BLaER1 treated with 17β-estradiol and CSF1 and Interleukin-3, amounts not matched to agents 10 nM and 100 nM (cell line): Measurements from ENCODE around the gene DDX10.
A peak's percentile ranks its signal among the peaks of the same experiment; 100 is the strongest.

ENCODE experiments used
- H3K27ac ChIP-seq, 11 experiments: shearing (Covaris generic); formaldehyde crosslinking; 2 replicates each; pipeline ENCODE4 v1.8.1; 2022
- H3K27me3 ChIP-seq, 11 experiments: shearing (Covaris generic); formaldehyde crosslinking; 2 replicates each; pipeline ENCODE4 v1.8.1; 2022
- H3K36me3 ChIP-seq, 11 experiments: shearing (Covaris generic); formaldehyde crosslinking; 2 replicates each; pipeline ENCODE4 v1.8.1; 2022
- H3K4me1 ChIP-seq, 10 experiments: shearing (Covaris generic); formaldehyde crosslinking; 2 replicates each; pipeline ENCODE4 v1.8.1; 2022
- H3K4me2 ChIP-seq, 11 experiments: shearing (Covaris generic); formaldehyde crosslinking; 2 replicates each; pipeline ENCODE4 v1.8.1; 2022
- H3K4me3 ChIP-seq, 10 experiments: shearing (Covaris generic); formaldehyde crosslinking; 2 replicates each; pipeline ENCODE4 v1.8.1; 2022
- H3K9ac ChIP-seq, 11 experiments: shearing (Covaris generic); formaldehyde crosslinking; 2 replicates each; pipeline ENCODE4 v1.8.1; 2022
- H3K9me3 ChIP-seq, 11 experiments: shearing (Covaris generic); formaldehyde crosslinking; replicated peaks in 1 of 11; 2 replicates each; pipeline ENCODE4 v1.8.1; 2022
- H4K20me1 ChIP-seq, 11 experiments: shearing (Covaris generic); formaldehyde crosslinking; 2 replicates each; pipeline ENCODE4 v1.8.1; 2022
- Cebpa-rat ChIP-seq, 11 experiments: shearing (Covaris generic); IDR thresholded peaks; 2 replicates each; pipeline ENCODE4 v1.8.1; 2022

The DDX10 gene

GRCh38 chr11:108697872-108698473 is 33.1 kb downstream of the DDX10 start:
- Histone ChIP-seq H3K27ac (no peak overlapping the region), H3K4me1 (peaks cover 0 to 13% (median 0%) of the 10 kb centered on the region in 10 experiments; a peak in 4 of 20 replicates), H3K9ac (no peak overlapping the region), H3K27me3 (no peaks in the 10 kb centered on the region), H4K20me1 (peaks cover 0 to 11% (median 0%) of the 10 kb centered on the region in 11 experiments; a peak in 5 of 22 replicates), H3K4me2 (no peak overlapping the region), H3K9me3 (no peaks in the 10 kb centered on the region), H3K4me3 (no peak overlapping the region), H3K36me3 (peaks cover 31 to 94% (median 82%) of the 10 kb centered on the region in 11 experiments)
- TF ChIP-seq Cebpa-rat (IDR thresholded peaks at IDR 0.05), result no peak

GRCh38 chr11:108698844-108699642 is 34.2 kb downstream of the DDX10 start:
- Histone ChIP-seq H3K27me3 (no peaks in the 10 kb centered on the region), H3K4me2 (no peak overlapping the region), H3K4me3 (no peak overlapping the region), H4K20me1 (peaks cover 0 to 11% (median 0%) of the 10 kb centered on the region in 11 experiments; a peak in 4 of 22 replicates), H3K36me3 (peaks cover 29 to 94% (median 81%) of the 10 kb centered on the region in 11 experiments), H3K27ac (no peak overlapping the region), H3K9ac (no peak overlapping the region), H3K9me3 (no peaks in the 10 kb centered on the region), H3K4me1 (peaks cover 0 to 13% (median 0%) of the 10 kb centered on the region in 10 experiments; a peak in 4 of 20 replicates)
- TF ChIP-seq Cebpa-rat (IDR thresholded peaks at IDR 0.05), result no peak

GRCh38 chr11:108703916-108704315 is 39.0 kb downstream of the DDX10 start:
- H3K36me3 ChIP-seq, result peaks cover 72 to 100% (median 98%) of the 10 kb centered on the region in 11 experiments
- peaks cover 0 to 7% (median 0%) of the 10 kb centered on the region in 10 experiments; a peak in 1 of 20 replicates for H3K4me1 ChIP-seq
- H4K20me1 ChIP-seq, result peaks cover 0 to under 1% (median 0%) of the 10 kb centered on the region in 11 experiments; a peak in 2 of 22 replicates
- H3K4me3 ChIP-seq, result no peak overlapping the region
- no peak for TF ChIP-seq Cebpa-rat (IDR thresholded peaks at IDR 0.05)
- no peaks in the 10 kb centered on the region for H3K27me3 ChIP-seq
- no peak overlapping the region for H3K9ac ChIP-seq
- no peak overlapping the region for H3K27ac ChIP-seq
- no peak overlapping the region for H3K4me2 ChIP-seq
- H3K9me3 ChIP-seq, result peaks cover 22 to 31% (median 25%) of the 10 kb centered on the region in 11 experiments

- Histone ChIP-seq H4K20me1 (no peaks in the 10 kb centered on the region; a peak in 2 of 22 replicates), H3K4me1 (no peaks in the 10 kb centered on the region), H3K9ac (no peak overlapping the region), H3K27me3 (no peaks in the 10 kb centered on the region), H3K36me3 (peaks cover 82 to 100% (median 98%) of the 10 kb centered on the region in 11 experiments), H3K9me3 (peaks cover 29 to 40% (median 34%) of the 10 kb centered on the region in 11 experiments), H3K27ac (no peak overlapping the region), H3K4me3 (no peak overlapping the region), H3K4me2 (no peak overlapping the region)
- TF ChIP-seq Cebpa-rat (IDR thresholded peaks at IDR 0.05), result no peak
Observed at GRCh38 chr11:108705061-108705460, 40.2 kb downstream of the DDX10 start.

- H3K9ac ChIP-seq, result no peak overlapping the region
Observed at GRCh38 chr11:108708173-108708572, 43.3 kb downstream of the DDX10 start.

GRCh38 chr11:108709741-108710140 is 44.9 kb downstream of the DDX10 start:
- H4K20me1 ChIP-seq, result peaks cover 0 to 24% (median 0%) of the 10 kb centered on the region in 11 experiments; a peak in 5 of 22 replicates
- H3K36me3 ChIP-seq, result peaks cover 76 to 100% (median 94%) of the 10 kb centered on the region in 11 experiments
- peaks cover 44 to 69% (median 50%) of the 10 kb centered on the region in 11 experiments for H3K9me3 ChIP-seq
- H3K27ac ChIP-seq, result no peak overlapping the region
- H3K4me2 ChIP-seq, result no peak overlapping the region
- no peaks in the 10 kb centered on the region for H3K27me3 ChIP-seq
- no peak for TF ChIP-seq Cebpa-rat (IDR thresholded peaks at IDR 0.05)
- H3K4me3 ChIP-seq, result no peak overlapping the region
- no peak overlapping the region for H3K9ac ChIP-seq
- H3K4me1 ChIP-seq, result peaks cover 0 to 16% (median 0%) of the 10 kb centered on the region in 10 experiments; a peak in 3 of 20 replicates

More at GRCh38 chr11:108708173-108708572, 43.3 kb downstream of the DDX10 start:
- H3K4me1 ChIP-seq, result peaks cover 0 to 7% (median 0%) of the 10 kb centered on the region in 10 experiments; a peak in 3 of 20 replicates
- no peaks in the 10 kb centered on the region for H3K27me3 ChIP-seq
- H3K4me3 ChIP-seq, result no peak overlapping the region
- no peak for TF ChIP-seq Cebpa-rat (IDR thresholded peaks at IDR 0.05)
- peaks cover 0 to 12% (median 0%) of the 10 kb centered on the region in 11 experiments; a peak in 4 of 22 replicates for H4K20me1 ChIP-seq
- H3K27ac ChIP-seq, result no peak overlapping the region
- H3K36me3 ChIP-seq, result peaks cover 85 to 100% (median 95%) of the 10 kb centered on the region in 11 experiments
- peaks cover 44 to 63% (median 50%) of the 10 kb centered on the region in 11 experiments for H3K9me3 ChIP-seq
- no peak overlapping the region for H3K4me2 ChIP-seq

- Histone ChIP-seq H3K27ac (no peak overlapping the region), H3K9ac (no peak overlapping the region), H4K20me1 (peaks cover 0 to 32% (median 0%) of the 10 kb centered on the region in 11 experiments; a peak in 5 of 22 replicates), H3K4me2 (peak overlapping the region in 2 of 11 experiments; percentile 0 to 6; a peak in 1 of 22 replicates), H3K9me3 (peaks cover 26 to 45% (median 33%) of the 10 kb centered on the region in 11 experiments), H3K4me1 (peaks cover 0 to 16% (median 0%) of the 10 kb centered on the region in 10 experiments; a peak in 3 of 20 replicates), H3K4me3 (no peak overlapping the region), H3K36me3 (peaks cover 66 to 99% (median 91%) of the 10 kb centered on the region in 11 experiments), H3K27me3 (no peaks in the 10 kb centered on the region)
- no peak for TF ChIP-seq Cebpa-rat (IDR thresholded peaks at IDR 0.05)
Observed at GRCh38 chr11:108713076-108713790, 48.4 kb downstream of the DDX10 start.

- Histone ChIP-seq H3K9ac (no peak overlapping the region), H3K4me2 (no peak overlapping the region), H3K27me3 (no peaks in the 10 kb centered on the region), H3K27ac (no peak overlapping the region), H3K4me3 (no peak overlapping the region), H3K4me1 (peaks cover 0 to 16% (median 0%) of the 10 kb centered on the region in 10 experiments; a peak in 3 of 20 replicates), H3K9me3 (peaks cover 13 to 26% (median 16%) of the 10 kb centered on the region in 11 experiments), H4K20me1 (peaks cover 0 to 32% (median 0%) of the 10 kb centered on the region in 11 experiments; a peak in 5 of 22 replicates), H3K36me3 (peaks cover 62 to 96% (median 88%) of the 10 kb centered on the region in 11 experiments)
- TF ChIP-seq Cebpa-rat (IDR thresholded peaks at IDR 0.05), result no peak
Observed at GRCh38 chr11:108715239-108715638, 50.4 kb downstream of the DDX10 start.
